ENCODE measurements around the gene SRP9.

Gene SRP9

DNA sequence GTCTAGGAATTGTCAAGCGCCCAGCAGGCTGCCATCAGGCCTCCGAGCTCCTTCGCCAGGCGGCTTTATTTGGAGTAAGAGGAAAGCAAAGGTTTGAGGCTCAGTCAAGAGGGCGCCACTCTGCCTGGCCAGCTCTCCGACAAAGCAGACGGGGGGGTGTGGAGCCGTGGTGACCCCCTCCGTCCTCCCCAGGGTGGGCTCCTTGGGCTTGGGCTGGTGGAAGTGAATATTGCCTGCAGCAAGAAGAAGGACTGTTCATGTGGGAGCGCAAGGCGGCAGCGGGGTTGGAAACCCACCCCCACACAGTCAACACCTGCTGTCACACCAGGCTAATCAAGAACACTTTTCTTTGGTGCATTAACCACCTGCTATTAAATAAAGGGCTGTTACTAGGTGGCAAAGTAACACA lies 46.9 kb downstream of the SRP9 start:
- H3K4me1 ChIP-seq, result peaks cover 9% of the 10 kb centered on the region
- no peak overlapping the region for H2AFZ ChIP-seq
- H3K9ac ChIP-seq, result no peak overlapping the region
- H3K27ac ChIP-seq, result peak overlapping the region; percentile 29
- peaks cover 9% of the 10 kb centered on the region for H3K79me2 ChIP-seq
- H3K36me3 ChIP-seq (ENCODE audit: control insufficient read depth, insufficient read depth, low read length), result no peaks in the 10 kb centered on the region
- H3K27me3 ChIP-seq (ENCODE audit: control insufficient read depth, insufficient read depth, low read length), result no peaks in the 10 kb centered on the region
- TF ChIP-seq, protein P1, sequence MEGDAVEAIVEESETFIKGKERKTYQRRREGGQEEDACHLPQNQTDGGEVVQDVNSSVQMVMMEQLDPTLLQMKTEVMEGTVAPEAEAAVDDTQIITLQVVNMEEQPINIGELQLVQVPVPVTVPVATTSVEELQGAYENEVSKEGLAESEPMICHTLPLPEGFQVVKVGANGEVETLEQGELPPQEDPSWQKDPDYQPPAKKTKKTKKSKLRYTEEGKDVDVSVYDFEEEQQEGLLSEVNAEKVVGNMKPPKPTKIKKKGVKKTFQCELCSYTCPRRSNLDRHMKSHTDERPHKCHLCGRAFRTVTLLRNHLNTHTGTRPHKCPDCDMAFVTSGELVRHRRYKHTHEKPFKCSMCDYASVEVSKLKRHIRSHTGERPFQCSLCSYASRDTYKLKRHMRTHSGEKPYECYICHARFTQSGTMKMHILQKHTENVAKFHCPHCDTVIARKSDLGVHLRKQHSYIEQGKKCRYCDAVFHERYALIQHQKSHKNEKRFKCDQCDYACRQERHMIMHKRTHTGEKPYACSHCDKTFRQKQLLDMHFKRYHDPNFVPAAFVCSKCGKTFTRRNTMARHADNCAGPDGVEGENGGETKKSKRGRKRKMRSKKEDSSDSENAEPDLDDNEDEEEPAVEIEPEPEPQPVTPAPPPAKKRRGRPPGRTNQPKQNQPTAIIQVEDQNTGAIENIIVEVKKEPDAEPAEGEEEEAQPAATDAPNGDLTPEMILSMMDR (IDR thresholded peaks at IDR 0.05), result no peak
- no peaks in the 10 kb centered on the region for H3K9me3 ChIP-seq (ENCODE audit: control insufficient read depth, low read length)
- no peak overlapping the region for H3K4me3 ChIP-seq (ENCODE audit: low read depth, low read length)
- H3K4me2 ChIP-seq (ENCODE audit: low read length), result no peak overlapping the region

DNA sequence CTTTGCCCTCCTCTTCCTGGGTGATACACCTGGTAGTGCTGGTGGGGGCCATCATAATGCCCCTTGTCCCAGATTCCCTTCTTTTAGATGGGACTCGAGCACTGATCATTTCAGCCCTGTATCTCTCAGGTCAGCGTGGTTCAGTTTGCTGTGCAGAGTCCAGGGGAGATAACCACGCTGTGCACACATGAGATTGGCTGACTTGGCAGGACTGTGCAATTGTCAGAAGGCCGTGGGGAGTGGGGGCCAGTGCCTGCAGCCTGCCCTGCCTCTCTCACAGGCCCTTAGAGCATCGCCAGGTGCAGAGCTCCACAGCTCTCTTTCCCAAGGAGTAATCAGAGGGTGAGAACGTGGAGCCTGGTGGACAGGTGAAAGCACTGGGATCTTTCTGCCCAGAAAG lies 47.5 kb downstream of the SRP9 start:
- peaks cover 9% of the 10 kb centered on the region for H3K4me1 ChIP-seq
- no peaks in the 10 kb centered on the region for H3K27me3 ChIP-seq (ENCODE audit: control insufficient read depth, insufficient read depth, low read length)
- no peaks in the 10 kb centered on the region for H3K36me3 ChIP-seq (ENCODE audit: control insufficient read depth, insufficient read depth, low read length)
- H3K9me3 ChIP-seq (ENCODE audit: control insufficient read depth, low read length), result no peaks in the 10 kb centered on the region
- no peak overlapping the region for H3K4me3 ChIP-seq (ENCODE audit: low read depth, low read length)
- H3K9ac ChIP-seq, result no peak overlapping the region
- peaks cover 9% of the 10 kb centered on the region for H3K79me2 ChIP-seq
- no peak overlapping the region for H3K27ac ChIP-seq
- TF ChIP-seq, protein P1 (IDR thresholded peaks at IDR 0.05), result no peak
- H2AFZ ChIP-seq, result no peak overlapping the region
- H3K4me2 ChIP-seq (ENCODE audit: low read length), result no peak overlapping the region

DNA sequence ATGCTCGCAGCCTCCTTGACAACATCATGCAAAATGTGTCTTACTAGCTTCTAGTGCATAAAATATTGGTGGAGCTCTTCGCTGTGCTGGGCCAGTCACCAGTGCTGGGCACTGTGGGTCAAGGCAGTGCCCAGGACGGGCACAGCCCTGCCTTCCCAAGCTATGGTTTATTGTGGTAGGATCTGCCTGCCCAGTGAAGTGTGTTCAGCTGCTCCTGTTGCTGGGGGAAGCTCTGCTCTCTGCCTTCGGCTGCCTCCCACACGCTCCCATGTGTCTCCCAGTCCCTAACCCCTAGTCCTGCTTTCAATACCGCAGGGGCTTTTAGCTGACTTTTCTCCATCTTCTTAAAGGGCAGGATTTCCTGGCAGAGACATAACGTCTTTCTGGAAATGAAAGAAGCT lies 48.0 kb downstream of the SRP9 start:
- Histone ChIP-seq H3K79me2 (peaks cover 9% of the 10 kb centered on the region), H3K4me3 (ENCODE audit: low read depth, low read length) (no peak overlapping the region), H3K27ac (no peak overlapping the region), H2AFZ (no peak overlapping the region), H3K4me1 (peaks cover 9% of the 10 kb centered on the region), H3K4me2 (ENCODE audit: low read length) (no peak overlapping the region), H3K36me3 (ENCODE audit: control insufficient read depth, insufficient read depth, low read length) (no peaks in the 10 kb centered on the region), H3K9me3 (ENCODE audit: control insufficient read depth, low read length) (no peaks in the 10 kb centered on the region), H3K9ac (no peak overlapping the region), H3K27me3 (ENCODE audit: control insufficient read depth, insufficient read depth, low read length) (no peaks in the 10 kb centered on the region)
- TF ChIP-seq, protein P1 (IDR thresholded peaks at IDR 0.05), result no peak

DNA sequence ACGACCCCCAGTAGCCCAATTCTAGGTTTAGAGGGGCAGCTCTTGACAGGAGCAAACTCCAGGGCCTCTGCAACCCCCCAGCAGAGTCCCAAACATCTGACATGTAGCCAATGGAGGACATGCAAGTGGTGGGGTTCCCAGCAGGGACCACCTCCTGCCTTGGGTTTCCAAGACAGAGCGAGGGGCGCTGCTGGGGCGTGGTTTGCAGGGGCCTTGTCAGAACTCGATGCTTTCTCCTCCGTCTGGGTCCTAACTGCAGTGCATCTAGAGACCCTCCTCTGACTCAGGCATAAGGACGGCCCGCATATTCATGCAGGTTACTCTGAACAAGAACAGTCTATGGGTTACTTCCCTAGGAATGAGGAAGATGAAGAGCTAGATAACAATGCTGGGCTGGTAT lies 49.5 kb downstream of the SRP9 start:
- H3K9me3 ChIP-seq (ENCODE audit: control insufficient read depth, low read length), result no peaks in the 10 kb centered on the region
- H3K79me2 ChIP-seq, result peaks cover 9% of the 10 kb centered on the region
- H2AFZ ChIP-seq, result no peak overlapping the region
- TF ChIP-seq, protein P1 (IDR thresholded peaks at IDR 0.05), result no peak
- H3K27me3 ChIP-seq (ENCODE audit: control insufficient read depth, insufficient read depth, low read length), result no peaks in the 10 kb centered on the region
- peaks cover 9% of the 10 kb centered on the region for H3K4me1 ChIP-seq
- H3K4me2 ChIP-seq (ENCODE audit: low read length), result no peak overlapping the region
- no peak overlapping the region for H3K4me3 ChIP-seq (ENCODE audit: low read depth, low read length)
- no peaks in the 10 kb centered on the region for H3K36me3 ChIP-seq (ENCODE audit: control insufficient read depth, insufficient read depth, low read length)
- H3K27ac ChIP-seq, result no peak overlapping the region
- H3K9ac ChIP-seq, result no peak overlapping the region

DNA sequence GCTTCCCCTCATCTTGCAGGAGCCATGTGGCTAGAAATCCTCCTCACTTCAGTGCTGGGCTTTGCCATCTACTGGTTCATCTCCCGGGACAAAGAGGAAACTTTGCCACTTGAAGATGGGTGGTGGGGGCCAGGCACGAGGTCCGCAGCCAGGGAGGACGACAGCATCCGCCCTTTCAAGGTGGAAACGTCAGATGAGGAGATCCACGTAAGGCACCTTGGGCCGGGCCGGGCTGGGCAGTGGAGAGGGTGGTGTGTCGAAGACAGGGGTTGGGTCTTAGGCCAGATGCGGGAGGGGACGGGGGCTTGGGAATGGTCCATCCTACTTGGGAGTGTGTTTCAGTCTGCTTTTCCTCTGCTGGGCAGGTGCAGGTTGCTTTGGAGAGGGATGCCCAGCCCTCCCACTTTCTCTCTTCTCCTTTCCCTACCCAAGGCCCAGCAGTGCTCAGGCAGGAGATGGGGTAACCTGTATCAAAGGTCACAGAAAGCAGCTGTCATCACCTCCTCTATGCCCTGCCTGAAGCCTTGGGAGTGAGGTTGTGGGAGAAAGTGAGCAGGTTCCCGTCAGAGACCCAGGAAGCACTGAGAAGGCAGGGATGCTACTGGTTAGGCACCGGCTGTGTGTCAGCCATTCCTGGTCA lies 51.2 kb downstream of the SRP9 start:
- Histone ChIP-seq H3K79me2 (no peaks in the 10 kb centered on the region), H3K36me3 (ENCODE audit: control insufficient read depth, insufficient read depth, low read length) (no peaks in the 10 kb centered on the region), H3K9me3 (ENCODE audit: control insufficient read depth, low read length) (no peaks in the 10 kb centered on the region), H3K4me1 (peaks cover 6% of the 10 kb centered on the region), H3K27me3 (ENCODE audit: control insufficient read depth, insufficient read depth, low read length) (no peaks in the 10 kb centered on the region), H2AFZ (no peak overlapping the region), H3K27ac (no peak overlapping the region), H3K9ac (no peak overlapping the region), H3K4me3 (ENCODE audit: low read depth, low read length) (no peak overlapping the region), H3K4me2 (ENCODE audit: low read length) (no peak overlapping the region)
- TF ChIP-seq, protein P1 (IDR thresholded peaks at IDR 0.05), result no peak

Measured in parathyroid adenoma (tissue), 2 donors.